Activated T-helper 1 cell treated with Interleukin-2 at 50 U/mL for 16 hours (primary cell): Measurements from ENCODE around the gene C13orf42.

Source experiments
- DNase-seq: peaks from one replicate; pipeline ENCODE4 v3.0.0-alpha.2; 2020; ENCODE audit warnings: low read depth

Gene C13orf42

DNA sequence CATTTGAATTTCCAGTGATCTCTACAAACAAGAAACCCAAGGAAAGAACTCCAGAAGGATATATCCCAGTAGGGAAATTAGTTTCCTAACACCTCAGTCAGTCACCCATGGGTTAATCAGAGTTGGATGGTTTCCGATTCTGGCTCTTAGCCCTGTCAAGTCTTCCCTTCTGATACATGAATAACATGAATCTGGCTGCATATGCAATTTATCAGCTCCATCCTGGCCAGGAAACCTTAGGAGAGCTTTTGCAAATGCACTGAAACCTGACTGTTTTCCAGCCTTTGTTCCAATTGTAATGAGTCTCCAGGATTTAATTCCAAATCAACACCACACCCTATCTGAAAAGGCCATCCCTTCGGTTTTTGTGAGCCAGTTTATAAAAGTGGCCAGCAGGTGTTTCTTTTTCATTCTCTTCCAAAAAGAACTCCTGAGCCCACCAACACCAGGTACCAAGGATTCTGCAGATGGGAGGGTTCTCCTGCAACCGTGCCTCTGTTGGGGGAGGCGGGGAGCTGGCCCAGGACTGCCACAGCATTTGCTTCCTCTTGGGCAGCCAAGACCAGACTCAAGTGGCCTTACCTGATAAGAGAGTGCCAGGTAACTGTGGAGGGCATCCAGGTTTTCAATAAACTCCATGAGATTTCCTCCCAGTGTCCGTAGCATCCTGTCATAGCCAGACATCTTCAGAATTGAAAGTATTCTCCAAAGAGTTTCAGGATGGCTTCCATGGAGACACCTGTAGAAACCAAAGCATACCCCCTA lies 77.5 kb downstream of the C13orf42 start:
- no peak for DNase-seq

DNA sequence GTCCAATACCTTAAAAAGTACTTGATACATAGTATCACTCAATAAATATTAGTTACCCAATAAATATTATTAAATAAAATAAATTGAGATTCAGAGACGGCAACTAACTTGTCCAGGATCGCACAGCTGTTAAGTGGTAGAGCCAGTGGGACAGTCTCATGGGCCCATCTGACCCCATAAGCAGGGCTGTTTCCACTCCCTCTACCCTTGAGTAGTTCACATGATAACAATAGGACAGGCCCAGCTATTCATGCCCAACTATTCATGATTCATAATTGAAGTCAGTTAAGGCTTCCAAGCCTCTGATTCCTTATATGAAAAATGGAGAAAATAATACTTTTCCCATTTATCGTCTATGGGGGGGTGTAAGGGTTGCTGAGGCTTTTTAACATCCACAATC lies 78.2 kb downstream of the C13orf42 start:
- no peak for DNase-seq
